HFFc6 (cell line): Measurements from ENCODE around the gene TRAF1. TPM values are rescaled to one million over a fixed set of nuclear protein-coding genes. Genes with fewer than 3 reads are reported as not detected.

Experiments
- DNase-seq: peaks from one replicate; pipeline ENCODE4 v3.0.0-alpha.2; 2018
- H3K27ac Mint-ChIP-seq: 2 replicates; pipeline ENCODE4 v1.8.0; 2020; ENCODE audit warnings: mild to moderate bottlenecking, mixed read lengths
- H3K27me3 Mint-ChIP-seq: 2 replicates; pipeline ENCODE4 v1.8.0; 2021; ENCODE audit warnings: mild to moderate bottlenecking, moderate library complexity, mixed read lengths; ENCODE audit not compliant: insufficient read depth
- H3K36me3 Mint-ChIP-seq: 2 replicates; pipeline ENCODE4 v1.8.0; 2021; ENCODE audit warnings: low read depth, mixed read lengths
- H3K4me1 Mint-ChIP-seq: 2 replicates; pipeline ENCODE4 v1.8.0; 2020; ENCODE audit warnings: low read depth, mixed read lengths
- H3K4me3 Mint-ChIP-seq: 2 replicates; pipeline ENCODE4 v1.8.0; 2020; ENCODE audit warnings: mild to moderate bottlenecking, moderate library complexity, mixed read lengths
- H3K9me3 Mint-ChIP-seq: 2 replicates; pipeline ENCODE4 v1.8.0; 2020; ENCODE audit warnings: mild to moderate bottlenecking, mixed read lengths
- total RNA-seq, 6 experiments: library from RNA; stranded (reverse); fragmentation: NEBNext Ultra II Directional; extraction: Animal tissue kit (Norgen Biotek cat#: 25700); gene quantifications; 2 replicates in 1 of 6; 3 replicates in 5 of 6; pipeline ENCODE4 v1.2.3, GENCODE V29; 2021
- TF ChIP-seq, protein P1 (sequence below): fragments of 200-600 bp; sonication (generic); IDR thresholded peaks from 2 replicates; pipeline ENCODE4 v1.5.0; 2021; ENCODE audit warnings: antibody characterized with exemption, mild to moderate bottlenecking

Gene TRAF1
- total RNA-seq, 6 experiments from 2014 or later: 0.54 to 1.0 (median 0.87) TPM

DNA sequence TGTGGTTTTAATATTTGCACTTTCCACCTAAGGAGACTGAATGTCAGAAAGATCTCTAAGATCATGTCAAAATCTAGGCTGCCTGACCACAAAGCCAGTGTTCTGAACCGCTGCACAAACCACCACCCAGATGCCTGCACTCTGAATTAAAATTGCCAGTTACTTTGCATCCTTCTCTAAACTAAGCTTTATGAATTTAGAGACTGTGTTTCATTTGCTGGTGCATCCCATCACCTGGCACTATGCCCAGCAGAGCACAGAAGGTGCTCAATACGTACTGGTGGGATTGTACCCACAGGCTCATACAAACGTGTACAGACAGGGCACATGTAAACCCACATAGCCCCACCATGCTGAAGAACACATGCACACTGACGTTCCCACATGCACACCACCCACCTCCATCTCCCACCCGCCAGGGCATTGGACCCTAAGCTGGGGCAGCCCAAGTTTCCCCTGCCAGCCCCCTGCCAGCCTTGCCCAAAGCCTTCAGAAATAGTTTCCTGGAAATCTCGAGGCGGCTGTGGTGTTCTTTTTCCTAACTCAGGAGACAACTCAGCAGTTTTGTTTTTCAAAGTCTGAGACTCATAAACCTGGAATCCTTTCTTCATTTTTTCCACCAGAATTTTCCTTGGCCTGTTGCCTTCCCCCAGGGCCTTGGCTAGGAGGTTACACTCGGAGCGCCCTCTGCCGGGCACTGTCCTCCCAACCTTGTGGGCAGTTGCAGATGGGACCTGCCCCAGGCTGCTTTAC, 9.6 kb upstream of the TRAF1 start:
- TF ChIP-seq, protein P1, sequence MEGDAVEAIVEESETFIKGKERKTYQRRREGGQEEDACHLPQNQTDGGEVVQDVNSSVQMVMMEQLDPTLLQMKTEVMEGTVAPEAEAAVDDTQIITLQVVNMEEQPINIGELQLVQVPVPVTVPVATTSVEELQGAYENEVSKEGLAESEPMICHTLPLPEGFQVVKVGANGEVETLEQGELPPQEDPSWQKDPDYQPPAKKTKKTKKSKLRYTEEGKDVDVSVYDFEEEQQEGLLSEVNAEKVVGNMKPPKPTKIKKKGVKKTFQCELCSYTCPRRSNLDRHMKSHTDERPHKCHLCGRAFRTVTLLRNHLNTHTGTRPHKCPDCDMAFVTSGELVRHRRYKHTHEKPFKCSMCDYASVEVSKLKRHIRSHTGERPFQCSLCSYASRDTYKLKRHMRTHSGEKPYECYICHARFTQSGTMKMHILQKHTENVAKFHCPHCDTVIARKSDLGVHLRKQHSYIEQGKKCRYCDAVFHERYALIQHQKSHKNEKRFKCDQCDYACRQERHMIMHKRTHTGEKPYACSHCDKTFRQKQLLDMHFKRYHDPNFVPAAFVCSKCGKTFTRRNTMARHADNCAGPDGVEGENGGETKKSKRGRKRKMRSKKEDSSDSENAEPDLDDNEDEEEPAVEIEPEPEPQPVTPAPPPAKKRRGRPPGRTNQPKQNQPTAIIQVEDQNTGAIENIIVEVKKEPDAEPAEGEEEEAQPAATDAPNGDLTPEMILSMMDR: peak; percentile 96
- peak; percentile 95 for DNase-seq
- H3K27me3 Mint-ChIP-seq: 0 out of 2 replicates have a peak, but pooled peaks cover 2% of the 10 kb centered on the region
- no peaks in the 10 kb centered on the region for H3K36me3 Mint-ChIP-seq
- H3K4me1 Mint-ChIP-seq: peaks cover 56% of the 10 kb centered on the region
- H3K27ac Mint-ChIP-seq: peak overlapping the region; percentile 92
- peak overlapping the region; percentile 82 for H3K4me3 Mint-ChIP-seq
- no peaks in the 10 kb centered on the region for H3K9me3 Mint-ChIP-seq

DNA sequence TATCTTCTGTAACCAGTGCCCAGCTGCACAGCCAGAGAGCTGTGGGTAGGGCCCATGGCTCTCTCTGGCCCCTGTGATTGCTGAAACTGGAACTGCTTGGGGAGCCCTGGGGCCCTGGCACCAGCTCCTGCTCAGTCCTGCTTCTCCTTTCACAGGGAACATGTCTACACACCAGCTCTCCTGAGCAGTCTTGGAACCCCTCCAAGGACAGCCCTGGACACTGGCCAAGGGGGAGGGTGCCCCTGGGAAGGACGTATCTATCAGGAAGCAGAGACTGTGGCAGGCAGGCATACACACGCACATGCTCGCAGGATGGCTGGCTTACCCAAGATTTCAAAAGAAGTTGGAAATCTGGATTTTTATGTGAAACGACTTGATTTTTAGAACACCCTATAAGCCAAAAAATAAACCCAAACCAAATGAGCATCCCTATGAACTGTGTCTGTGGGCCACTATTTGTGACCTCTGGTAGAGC, 8.8 kb upstream of the TRAF1 start:
- Mint-ChIP-seq H3K27me3 (no peaks in the 10 kb centered on the region), H3K27ac (peak overlapping the region; percentile 92), H3K4me1 (peaks cover 56% of the 10 kb centered on the region), H3K36me3 (no peaks in the 10 kb centered on the region), H3K9me3 (no peaks in the 10 kb centered on the region), H3K4me3 (peak overlapping the region; percentile 82)
- TF ChIP-seq, protein P1: no peak
- DNase-seq: peak; percentile 86

DNA sequence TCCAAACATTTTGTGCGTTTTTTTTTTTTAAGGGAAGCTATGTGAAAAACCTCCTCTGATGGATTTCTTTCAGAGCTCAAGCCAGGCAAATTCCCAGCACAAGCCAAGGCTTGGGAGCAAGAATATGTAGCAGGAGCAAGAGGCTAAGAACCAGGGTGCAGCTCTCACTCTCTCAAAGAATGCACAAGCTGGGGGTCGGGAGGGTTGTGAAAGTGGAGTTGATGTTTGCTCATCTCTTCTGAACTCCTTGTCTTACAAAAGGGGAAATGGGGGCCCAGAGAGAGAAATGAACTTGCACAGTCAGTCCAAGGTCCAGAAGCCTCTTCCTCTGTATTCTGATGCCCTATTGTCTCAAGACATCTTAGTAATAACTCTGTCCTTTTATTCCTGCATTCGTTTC, 7.7 kb upstream of the TRAF1 start:
- H3K27ac Mint-ChIP-seq: no peak overlapping the region
- DNase-seq: no peak
- no peaks in the 10 kb centered on the region for H3K27me3 Mint-ChIP-seq
- H3K4me3 Mint-ChIP-seq: no peak overlapping the region
- H3K36me3 Mint-ChIP-seq: no peaks in the 10 kb centered on the region
- no peaks in the 10 kb centered on the region for H3K9me3 Mint-ChIP-seq
- TF ChIP-seq, protein P1: no peak
- peaks cover 60% of the 10 kb centered on the region for H3K4me1 Mint-ChIP-seq

DNA sequence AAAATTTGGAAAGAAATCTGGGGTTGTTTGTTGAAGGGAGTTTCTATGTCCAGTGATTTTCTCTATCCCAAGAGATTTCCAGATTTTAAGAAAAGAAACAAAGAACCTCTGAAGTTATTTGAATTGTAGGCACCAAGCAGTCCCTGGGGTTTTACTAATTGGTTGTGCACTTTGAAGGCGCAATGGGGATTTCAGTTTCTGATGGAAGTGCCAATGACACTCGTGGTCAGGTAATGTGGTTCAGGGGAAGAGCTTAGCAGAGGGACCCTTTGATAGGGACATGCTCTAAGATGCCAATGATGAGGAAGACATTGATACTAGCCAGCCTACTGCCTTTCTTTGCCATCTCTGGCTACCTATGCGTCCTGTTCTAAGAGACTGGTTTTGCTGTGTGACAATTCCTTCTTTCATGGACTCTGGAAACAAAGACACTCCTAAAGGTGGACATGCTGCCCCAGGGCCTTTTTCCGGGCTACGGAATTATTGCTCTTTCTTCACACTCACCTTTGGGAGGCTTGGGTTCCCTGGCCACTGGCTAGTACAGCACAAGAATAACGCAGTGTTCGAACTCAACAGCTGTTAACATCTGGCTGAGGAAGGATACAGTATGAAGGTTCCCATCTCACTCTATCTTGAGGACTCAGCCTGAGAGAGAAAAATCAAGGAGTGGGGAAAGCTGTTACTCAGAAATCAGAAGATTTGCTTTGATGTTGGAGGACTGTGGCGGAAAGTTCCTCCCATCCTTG, 6.9 kb upstream of the TRAF1 start:
- Mint-ChIP-seq H3K4me3 (no peak overlapping the region), H3K4me1 (peaks cover 59% of the 10 kb centered on the region), H3K27ac (no peak overlapping the region), H3K36me3 (no peaks in the 10 kb centered on the region), H3K27me3 (no peaks in the 10 kb centered on the region), H3K9me3 (no peaks in the 10 kb centered on the region)
- TF ChIP-seq, protein P1: no peak
- DNase-seq: no peak

DNA sequence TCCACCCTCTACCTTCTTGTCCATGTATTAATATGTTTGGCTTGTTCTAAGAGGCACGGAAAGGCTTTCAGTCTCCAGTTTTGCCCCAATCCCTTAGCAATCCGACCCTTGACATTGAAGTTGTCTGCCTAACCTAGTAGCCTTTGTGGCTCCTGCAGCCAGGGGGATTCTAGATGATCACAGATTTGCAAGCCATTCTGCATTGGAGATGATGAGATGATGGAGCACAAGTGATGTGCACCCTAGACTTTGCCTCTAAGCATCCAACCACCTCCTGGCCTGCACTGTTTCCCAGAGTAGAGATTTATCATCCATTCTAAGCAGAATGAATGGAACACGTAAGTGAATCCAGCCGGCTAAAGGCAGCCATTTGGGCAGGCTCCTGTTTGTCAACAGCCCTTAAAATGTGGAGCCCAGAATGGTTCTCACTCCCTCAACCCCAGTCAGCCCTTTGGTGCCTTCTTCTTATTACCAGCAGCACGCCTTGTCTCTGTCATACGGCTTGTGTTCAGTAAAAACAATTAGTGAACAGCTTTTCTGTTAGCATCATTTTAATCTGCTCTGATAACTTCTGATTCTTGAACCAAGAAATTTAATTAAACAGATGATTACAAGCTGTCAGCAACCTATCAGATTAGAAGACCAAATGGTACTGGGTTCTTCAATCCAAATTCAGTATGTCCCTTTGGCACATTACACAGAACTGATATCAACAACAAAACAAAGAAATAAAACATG, 5.7 kb upstream of the TRAF1 start:
- Mint-ChIP-seq H3K4me3 (peak overlapping the region; percentile 72; the same call in 1 of the 2 replicates), H3K9me3 (no peaks in the 10 kb centered on the region), H3K36me3 (no peaks in the 10 kb centered on the region), H3K27me3 (no peaks in the 10 kb centered on the region; the same call in 1 of the 2 replicates), H3K4me1 (peaks cover 56% of the 10 kb centered on the region), H3K27ac (peak overlapping the region; percentile 94)
- TF ChIP-seq, protein P1: no peak
- no peak for DNase-seq
